DMS53 treated with DMSO at 0.1 percent for 48 hours (cell line): ENCODE results near the gene ARSG.
"Not testable (repeated sequence)": the region's sequence is repeated elsewhere in the genome, so short reads cannot be mapped to it uniquely, and the experiment has no call there.

Experiments used
- DNase-seq: peaks from one replicate; lab custom pipeline; 2025; ENCODE audit not compliant: unreplicated experiment; lab: John Stamatoyannopoulos, UW

The ARSG gene

GRCh38 chr17:68326681-68327080, 35.4 kb downstream of the ARSG start:
- DNase-seq: no peak

GRCh38 chr17:68327823-68328557, 36.7 kb downstream of the ARSG start:
- DNase-seq: no peak

GRCh38 chr17:68328676-68329075, 37.4 kb downstream of the ARSG start:
- no peak for DNase-seq

- no peak for DNase-seq
These were observed 38.0 kb downstream of the ARSG start for GRCh38 chr17:68329331-68329730.

- not testable (repeated sequence) for DNase-seq
These were observed 40.6 kb downstream of the ARSG start for GRCh38 chr17:68331932-68332331.

- DNase-seq: no peak
These were observed 43.1 kb downstream of the ARSG start for GRCh38 chr17:68334393-68334792.

- DNase-seq: no peak
These were observed 50.2 kb downstream of the ARSG start for GRCh38 chr17:68341482-68341881.

- DNase-seq: no peak
These were observed 52.7 kb downstream of the ARSG start for GRCh38 chr17:68343976-68344375.

- DNase-seq: no peak
These were observed 53.4 kb downstream of the ARSG start for GRCh38 chr17:68344701-68345136.

GRCh38 chr17:68346448-68346847, 55.2 kb downstream of the ARSG start:
- no peak for DNase-seq

- no peak for DNase-seq
These were observed 56.1 kb downstream of the ARSG start for GRCh38 chr17:68347380-68347779.

- DNase-seq: no peak
These were observed 57.9 kb downstream of the ARSG start for GRCh38 chr17:68349157-68349556.

- no peak for DNase-seq
These were observed 60.1 kb downstream of the ARSG start for GRCh38 chr17:68351395-68351794.

- DNase-seq: no peak
These were observed 60.7 kb downstream of the ARSG start for GRCh38 chr17:68352041-68352440.

GRCh38 chr17:68352671-68353070, 61.4 kb downstream of the ARSG start:
- not testable (repeated sequence) for DNase-seq

- no peak for DNase-seq
These were observed 61.8 kb downstream of the ARSG start for GRCh38 chr17:68353111-68353521.

- not testable (repeated sequence) for DNase-seq
These were observed 63.0 kb downstream of the ARSG start for GRCh38 chr17:68354311-68354710.

GRCh38 chr17:68355108-68355507, 63.8 kb downstream of the ARSG start:
- DNase-seq: not testable (repeated sequence)

- DNase-seq: no peak
These were observed 65.2 kb downstream of the ARSG start for GRCh38 chr17:68356520-68356919.

- no peak for DNase-seq
These were observed 65.7 kb downstream of the ARSG start for GRCh38 chr17:68356949-68357455.

- no peak for DNase-seq
These were observed 66.6 kb downstream of the ARSG start for GRCh38 chr17:68357886-68358285.

- no peak for DNase-seq
These were observed 68.7 kb downstream of the ARSG start for GRCh38 chr17:68359791-68360535.
